Colonic mucosa (tissue), 4 donors: ENCODE data around the gene TMEM121B. TPM values are rescaled to one million over a fixed set of nuclear protein-coding genes. Genes with fewer than 3 reads are reported as not detected.

Experiments used
- DNase-seq: peaks from one replicate; pipeline ENCODE4 v3.0.0-alpha.2; 2020
- H3K27ac ChIP-seq: fragments of 200-600 bp; one replicate; pipeline ENCODE4 v1.8.0; 2021
- H3K27me3 ChIP-seq: fragments of 200-600 bp; one replicate; pipeline ENCODE4 v1.8.0; 2021
- H3K36me3 ChIP-seq: fragments of 200-600 bp; one replicate; pipeline ENCODE4 v1.8.0; 2021
- H3K4me1 ChIP-seq: fragments of 200-600 bp; one replicate; pipeline ENCODE4 v1.8.0; 2021; ENCODE audit warnings: mild to moderate bottlenecking
- H3K4me3 ChIP-seq: fragments of 200-600 bp; one replicate; pipeline ENCODE4 v1.8.0; 2021
- H3K9ac ChIP-seq, 2 donors: one replicate each; pipeline ENCODE4 v1.7.0; 2013; ENCODE audit warnings: control low read depth in 2 of 2, low read depth in 2 of 2, low read length in 2 of 2
- H3K9me3 ChIP-seq: fragments of 200-600 bp; one replicate; pipeline ENCODE4 v1.8.0; 2021
- intact Hi-C: fragments of 100-400 bp; cut with DNase I; formaldehyde crosslinking; loops from one replicate; pipeline ENCODE4 v1.14.1; 2022
- total RNA-seq, 2 donors: library from RNA; stranded (reverse); fragmentation: NEBNext Ultra II Directional in 1 of 2; extraction: Animal tissue kit (Norgen Biotek cat#: 25700) in 1 of 2; gene quantifications; one replicate each; pipeline ENCODE4 v1.2.1, GENCODE V29; 2021
- TF ChIP-seq, protein P1 (sequence below): fragments of 200-600 bp; IDR thresholded peaks from one replicate; pipeline ENCODE4 v1.8.0; 2022; ENCODE audit warnings: antibody characterized with exemption, mild to moderate bottlenecking
- donor health status: healthy.
- donor health status: DM: no; HTN: no; CAD: no.
- donor health status: DM: no; HTN: no; CAD: no.

The TMEM121B gene
- total RNA-seq, 2 donors from 2014 or later = 0.12 to 0.64 TPM

DNA sequence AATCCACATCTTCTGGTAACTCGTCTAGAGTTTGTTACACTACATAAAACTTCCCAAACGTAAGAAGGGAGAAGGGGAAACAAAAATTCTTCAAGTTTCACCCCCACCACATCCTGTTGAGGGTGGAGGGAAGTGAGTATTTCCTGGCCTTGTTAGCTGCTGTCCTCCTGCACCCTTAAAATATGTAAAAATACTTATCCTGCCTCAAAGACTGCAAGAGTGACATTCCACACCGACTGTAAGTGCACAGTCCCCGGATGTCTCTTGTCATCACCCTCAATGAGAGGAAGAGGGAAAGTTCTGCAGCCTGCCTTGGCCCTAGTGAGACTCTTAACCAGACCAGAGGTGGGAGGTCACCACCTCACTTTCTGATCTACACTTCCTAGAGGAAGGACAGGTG is 3.3 kb downstream of the TMEM121B start:
- Histone ChIP-seq H3K9ac (no peak overlapping the region), H3K4me1 (no peaks in the 10 kb centered on the region), H3K27me3 (peaks cover 27% of the 10 kb centered on the region), H3K4me3 (no peak overlapping the region), H3K27ac (no peak overlapping the region), H3K36me3 (no peaks in the 10 kb centered on the region), H3K9me3 (no peaks in the 10 kb centered on the region)
- no peak for DNase-seq
- TF ChIP-seq, protein P1, sequence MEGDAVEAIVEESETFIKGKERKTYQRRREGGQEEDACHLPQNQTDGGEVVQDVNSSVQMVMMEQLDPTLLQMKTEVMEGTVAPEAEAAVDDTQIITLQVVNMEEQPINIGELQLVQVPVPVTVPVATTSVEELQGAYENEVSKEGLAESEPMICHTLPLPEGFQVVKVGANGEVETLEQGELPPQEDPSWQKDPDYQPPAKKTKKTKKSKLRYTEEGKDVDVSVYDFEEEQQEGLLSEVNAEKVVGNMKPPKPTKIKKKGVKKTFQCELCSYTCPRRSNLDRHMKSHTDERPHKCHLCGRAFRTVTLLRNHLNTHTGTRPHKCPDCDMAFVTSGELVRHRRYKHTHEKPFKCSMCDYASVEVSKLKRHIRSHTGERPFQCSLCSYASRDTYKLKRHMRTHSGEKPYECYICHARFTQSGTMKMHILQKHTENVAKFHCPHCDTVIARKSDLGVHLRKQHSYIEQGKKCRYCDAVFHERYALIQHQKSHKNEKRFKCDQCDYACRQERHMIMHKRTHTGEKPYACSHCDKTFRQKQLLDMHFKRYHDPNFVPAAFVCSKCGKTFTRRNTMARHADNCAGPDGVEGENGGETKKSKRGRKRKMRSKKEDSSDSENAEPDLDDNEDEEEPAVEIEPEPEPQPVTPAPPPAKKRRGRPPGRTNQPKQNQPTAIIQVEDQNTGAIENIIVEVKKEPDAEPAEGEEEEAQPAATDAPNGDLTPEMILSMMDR = no peak
- intact Hi-C loops = no loop called here

GRCh38 chr22:17117400-17117799 is 3.8 kb downstream of the TMEM121B start:
- intact Hi-C loops = no loop called here
- Histone ChIP-seq H3K27me3 (peaks cover 24% of the 10 kb centered on the region), H3K9me3 (no peaks in the 10 kb centered on the region), H3K36me3 (no peaks in the 10 kb centered on the region), H3K27ac (no peak overlapping the region), H3K4me3 (no peak overlapping the region), H3K9ac (no peak overlapping the region), H3K4me1 (no peaks in the 10 kb centered on the region)
- DNase-seq = no peak
- TF ChIP-seq, protein P1 = no peak

GRCh38 chr22:17116572-17117330 is 4.4 kb downstream of the TMEM121B start:
- TF ChIP-seq, protein P1 = no peak
- H3K27me3 ChIP-seq = peaks cover 17% of the 10 kb centered on the region
- no peak for DNase-seq
- no peak overlapping the region for H3K4me3 ChIP-seq
- no peaks in the 10 kb centered on the region for H3K36me3 ChIP-seq
- H3K27ac ChIP-seq = no peak overlapping the region
- no peaks in the 10 kb centered on the region for H3K4me1 ChIP-seq
- intact Hi-C loops = no loop called here
- H3K9ac ChIP-seq = no peak overlapping the region
- no peaks in the 10 kb centered on the region for H3K9me3 ChIP-seq

DNA sequence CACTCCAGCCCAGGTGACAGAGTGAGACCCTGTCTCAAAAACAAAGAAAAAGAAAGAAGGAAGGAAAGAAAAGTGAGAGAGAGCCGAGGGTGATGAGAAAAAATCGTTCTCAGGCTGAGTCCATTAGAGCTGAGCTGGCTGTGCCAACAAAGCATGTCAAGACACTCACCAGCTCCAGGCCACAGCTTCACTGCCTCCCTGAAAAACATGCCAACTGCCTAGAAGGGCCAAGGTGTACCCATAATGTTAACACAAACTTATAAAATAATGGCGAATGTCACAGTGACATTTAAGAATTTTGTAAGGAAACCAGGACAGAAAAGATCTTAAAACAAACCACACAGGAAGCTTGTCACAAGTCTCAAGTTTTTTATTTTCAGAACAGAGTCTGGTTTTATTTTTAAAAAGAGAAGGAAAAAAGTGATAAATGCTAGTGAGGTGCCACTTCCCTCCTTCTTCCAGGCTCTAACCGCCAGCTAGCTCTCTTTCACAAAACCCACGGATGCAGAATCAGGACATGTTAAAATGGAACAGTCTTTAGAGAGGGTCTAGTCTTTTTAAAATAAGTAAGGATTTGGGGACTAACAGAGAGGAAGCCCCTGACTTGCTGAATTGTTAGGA is 5.1 kb downstream of the TMEM121B start:
- H3K27ac ChIP-seq = no peak overlapping the region
- intact Hi-C loops = no loop called here
- no peak for DNase-seq

DNA sequence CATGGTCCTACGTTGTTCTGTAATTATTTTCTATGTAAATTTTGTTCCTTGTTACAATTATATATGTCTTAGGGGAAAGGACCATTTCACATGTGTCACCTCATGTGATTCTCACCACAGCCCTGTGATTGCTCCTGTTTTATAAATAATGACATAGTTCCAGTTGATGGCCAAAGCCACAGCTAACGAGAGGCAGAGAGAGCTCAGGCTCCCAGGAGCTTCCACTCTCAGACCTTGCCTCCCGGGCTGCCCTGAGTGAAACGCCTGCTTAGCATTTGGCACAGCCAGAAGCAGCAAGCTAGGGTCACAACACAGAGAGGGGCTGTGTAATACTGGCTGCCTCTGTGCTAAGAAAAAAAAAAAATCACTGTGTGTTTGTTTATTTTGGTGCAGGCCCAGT is 5.9 kb downstream of the TMEM121B start:
- intact Hi-C loops = no loop called here
- no peak for DNase-seq
- Histone ChIP-seq H3K27me3 (peaks cover 7% of the 10 kb centered on the region), H3K9me3 (no peaks in the 10 kb centered on the region), H3K9ac (no peak overlapping the region), H3K4me1 (no peaks in the 10 kb centered on the region), H3K4me3 (no peak overlapping the region), H3K27ac (no peak overlapping the region), H3K36me3 (no peaks in the 10 kb centered on the region)
- TF ChIP-seq, protein P1 = no peak

More for the DNA sequence above, 5.1 kb downstream of the TMEM121B start:
- no peak overlapping the region for H3K4me3 ChIP-seq
- H3K4me1 ChIP-seq = no peaks in the 10 kb centered on the region
- TF ChIP-seq, protein P1 = no peak
- H3K9me3 ChIP-seq = no peaks in the 10 kb centered on the region
- no peaks in the 10 kb centered on the region for H3K36me3 ChIP-seq
- peaks cover 10% of the 10 kb centered on the region for H3K27me3 ChIP-seq
- H3K9ac ChIP-seq = no peak overlapping the region
